Measurements from ENCODE around the gene ELAC1.
A peak's percentile ranks its signal among the peaks of the same experiment; 100 is the strongest.
"Not testable (repeated sequence)": the region's sequence is repeated elsewhere in the genome, so short reads cannot be mapped to it uniquely, and the experiment has no call there.

Gene ELAC1

GRCh38 chr18:50967714-50968661 is at the start of gene ELAC1:
TSS of gene ELAC1 (plus strand) at chr18:50968040. CDS start at chr18:50974405, 6,365 bp downstream.
- peak; percentile 74 for DNase-seq

- no peak for DNase-seq
Observed at GRCh38 chr18:50918153-50918552, 49.7 kb upstream of the ELAC1 start.

- no peak for DNase-seq
Observed at GRCh38 chr18:50924372-50924771, 43.5 kb upstream of the ELAC1 start.

- no peak for DNase-seq
Observed at GRCh38 chr18:50926521-50926920, 41.3 kb upstream of the ELAC1 start.

GRCh38 chr18:50928551-50928950 is 39.3 kb upstream of the ELAC1 start:
- peak; percentile 3 for DNase-seq

- DNase-seq, result no peak
Observed at GRCh38 chr18:50933684-50934083, 34.2 kb upstream of the ELAC1 start.

- DNase-seq, result no peak
Observed at GRCh38 chr18:50934545-50935211, 33.2 kb upstream of the ELAC1 start.

- no peak for DNase-seq
Observed at GRCh38 chr18:50935493-50936191, 32.2 kb upstream of the ELAC1 start.

GRCh38 chr18:50937183-50937582 is 30.7 kb upstream of the ELAC1 start:
- DNase-seq, result no peak

- no peak for DNase-seq
Observed at GRCh38 chr18:50938912-50939311, 28.9 kb upstream of the ELAC1 start.

- DNase-seq, result no peak
Observed at GRCh38 chr18:50944245-50944932, 23.5 kb upstream of the ELAC1 start.

GRCh38 chr18:50945918-50946317 is 21.9 kb upstream of the ELAC1 start:
- not testable (repeated sequence) for DNase-seq

GRCh38 chr18:50947899-50948298 is 19.9 kb upstream of the ELAC1 start:
- peak; percentile 28 for DNase-seq

GRCh38 chr18:50949185-50949584 is 18.7 kb upstream of the ELAC1 start:
- DNase-seq, result no peak

GRCh38 chr18:50950626-50951025 is 17.2 kb upstream of the ELAC1 start:
- DNase-seq, result no peak

GRCh38 chr18:50953822-50954221 is 14.0 kb upstream of the ELAC1 start:
- DNase-seq, result no peak

GRCh38 chr18:50955253-50955652 is 12.6 kb upstream of the ELAC1 start:
- DNase-seq, result no peak

- DNase-seq, result no peak
Observed at GRCh38 chr18:50956116-50956515, 11.7 kb upstream of the ELAC1 start.

- no peak for DNase-seq
Observed at GRCh38 chr18:50961974-50962373, 5.9 kb upstream of the ELAC1 start.

GRCh38 chr18:50969448-50969847 is 1.6 kb downstream of the ELAC1 start:
- no peak for DNase-seq

GRCh38 chr18:50970006-50970405 is 2.2 kb downstream of the ELAC1 start:
- no peak for DNase-seq

- not testable (repeated sequence) for DNase-seq
Observed at GRCh38 chr18:50972404-50972803, 4.6 kb downstream of the ELAC1 start.
